ENCODE measurements around the gene C16orf95. TPM values are rescaled to one million over a fixed set of nuclear protein-coding genes. Genes with fewer than 3 reads are reported as not detected.

The C16orf95 gene
- total RNA-seq, 1 donor from 2014 or later = 2.0 TPM

DNA sequence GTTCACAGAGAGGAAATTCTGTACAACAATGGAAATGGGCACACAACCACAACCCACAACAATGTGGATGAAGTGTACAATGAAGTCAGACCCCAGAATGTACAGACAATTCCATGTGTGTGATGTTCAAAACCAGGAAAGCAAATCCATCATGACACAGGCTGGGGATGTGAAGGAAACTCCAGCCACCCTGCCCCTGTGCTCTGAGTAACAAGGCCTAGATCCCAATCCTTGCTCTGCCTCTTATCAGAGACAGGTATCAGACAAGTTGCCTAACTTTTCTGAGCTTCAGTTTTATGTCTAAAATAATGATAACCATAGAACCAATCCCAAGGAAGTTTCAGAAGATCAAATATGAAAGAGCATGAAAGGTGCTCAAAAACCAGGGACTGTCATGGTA is 1.8 kb upstream of the C16orf95 start:
- no peak for DNase-seq (ENCODE audit: low read depth in 2 of 2)

- peak; percentile 61 to 73 for DNase-seq (ENCODE audit: low read depth in 2 of 2)
Measured at GRCh38 chr16:87317750-87318644, 805 bp upstream of the C16orf95 start.

GRCh38 chr16:87316450-87316922 is 706 bp downstream of the C16orf95 start:
- no peak for DNase-seq (ENCODE audit: low read depth in 2 of 2)

DNA sequence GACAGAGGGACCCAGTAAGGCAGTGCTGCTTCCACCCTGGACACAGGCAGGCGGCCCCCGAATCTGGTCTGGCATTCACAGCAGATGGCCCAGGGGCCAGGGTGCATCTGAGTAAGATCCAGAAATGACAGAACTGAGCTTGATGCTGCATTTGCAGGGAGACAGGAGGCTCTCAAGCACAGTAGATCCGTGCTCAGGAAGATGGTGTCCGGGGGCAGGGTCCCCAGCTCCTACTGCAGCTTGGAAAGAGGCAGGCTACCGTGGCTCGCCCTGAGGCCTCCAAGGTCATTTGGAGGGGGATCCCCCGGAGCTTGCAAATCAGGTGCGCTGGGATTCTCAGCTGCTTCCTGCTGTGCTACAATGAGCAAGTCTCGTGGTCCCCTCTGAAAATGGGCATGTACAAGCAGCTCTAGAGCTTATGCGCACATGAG is 2.2 kb downstream of the C16orf95 start:
- DNase-seq (ENCODE audit: low read depth in 2 of 2) = no peak

- no peak for DNase-seq (ENCODE audit: low read depth in 2 of 2)
Measured at GRCh38 chr16:87312008-87312407, 5.2 kb downstream of the C16orf95 start.

GRCh38 chr16:87311387-87311786 is 5.8 kb downstream of the C16orf95 start:
- DNase-seq (ENCODE audit: low read depth in 2 of 2) = no peak

GRCh38 chr16:87310610-87311009 is 6.6 kb downstream of the C16orf95 start:
- DNase-seq (ENCODE audit: low read depth in 2 of 2) = no peak

- no peak for DNase-seq (ENCODE audit: low read depth in 2 of 2)
Measured at GRCh38 chr16:87309620-87310525, 7.3 kb downstream of the C16orf95 start.

GRCh38 chr16:87308826-87309225 is 8.4 kb downstream of the C16orf95 start:
- no peak for DNase-seq (ENCODE audit: low read depth in 2 of 2)

DNA sequence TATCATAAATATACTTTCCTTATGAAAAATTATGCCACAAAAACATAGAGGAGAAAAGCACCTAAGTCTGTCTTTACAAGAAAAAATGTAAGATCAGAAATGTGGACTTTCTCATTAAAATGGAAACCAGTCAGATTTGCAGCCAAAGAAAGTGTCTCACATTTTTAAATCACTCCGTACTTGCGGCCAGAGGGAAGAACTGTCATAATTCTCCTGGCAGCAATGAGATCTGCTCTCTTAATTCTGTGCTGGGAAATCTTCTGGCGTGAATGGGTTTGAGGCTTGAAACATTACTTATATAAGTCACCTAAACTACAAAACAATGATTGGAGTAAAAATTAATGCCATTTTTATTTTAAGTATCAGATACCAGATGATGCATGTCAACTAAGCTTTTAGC is 10.7 kb downstream of the C16orf95 start:
- no peak for DNase-seq (ENCODE audit: low read depth in 2 of 2)

DNA sequence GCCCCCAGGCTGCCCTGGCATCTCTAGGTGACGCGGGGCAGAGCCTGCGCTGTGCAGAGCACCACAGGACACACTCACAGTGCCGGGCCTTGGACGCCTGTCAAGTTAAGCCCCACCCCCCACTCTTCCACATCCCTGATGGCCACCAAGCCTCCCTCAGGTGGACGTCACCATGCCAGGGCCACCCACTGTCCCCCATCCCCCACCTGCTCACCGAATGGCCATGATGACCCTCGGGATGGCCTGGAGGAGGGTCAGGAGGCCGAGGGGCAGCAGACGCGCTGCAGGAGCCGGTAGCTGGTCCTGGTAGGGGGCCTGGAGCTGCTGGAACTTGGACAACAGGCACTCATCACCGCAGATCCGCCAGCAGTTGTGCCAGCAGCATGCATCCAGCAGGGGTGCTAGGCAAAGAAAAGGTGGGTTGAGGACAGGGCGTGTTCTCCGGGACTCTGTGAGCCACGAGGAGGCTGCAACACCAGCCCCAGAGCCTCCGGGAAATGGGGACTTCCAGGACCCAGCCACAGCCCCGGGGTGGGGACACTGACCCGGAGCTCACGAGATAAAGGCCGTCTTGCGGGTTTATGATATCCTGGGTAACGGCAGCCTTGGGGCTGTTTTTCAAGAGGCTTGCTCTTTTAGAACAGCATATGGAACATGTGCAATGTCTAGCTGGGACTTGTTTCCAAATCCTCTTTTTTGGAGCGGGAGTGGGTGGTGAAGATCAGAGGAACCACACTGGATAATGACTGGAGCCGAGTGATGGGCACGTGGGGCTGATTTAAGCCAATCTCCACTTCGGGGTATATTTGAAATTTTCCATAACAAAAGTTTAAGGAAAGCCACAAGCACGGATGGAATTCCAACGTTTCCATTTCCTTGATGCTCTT is 11.4 kb downstream of the C16orf95 start:
- DNase-seq (ENCODE audit: low read depth in 2 of 2) = no peak

- no peak for DNase-seq (ENCODE audit: low read depth in 2 of 2)
Measured at GRCh38 chr16:87304951-87305350, 12.2 kb downstream of the C16orf95 start.

DNA sequence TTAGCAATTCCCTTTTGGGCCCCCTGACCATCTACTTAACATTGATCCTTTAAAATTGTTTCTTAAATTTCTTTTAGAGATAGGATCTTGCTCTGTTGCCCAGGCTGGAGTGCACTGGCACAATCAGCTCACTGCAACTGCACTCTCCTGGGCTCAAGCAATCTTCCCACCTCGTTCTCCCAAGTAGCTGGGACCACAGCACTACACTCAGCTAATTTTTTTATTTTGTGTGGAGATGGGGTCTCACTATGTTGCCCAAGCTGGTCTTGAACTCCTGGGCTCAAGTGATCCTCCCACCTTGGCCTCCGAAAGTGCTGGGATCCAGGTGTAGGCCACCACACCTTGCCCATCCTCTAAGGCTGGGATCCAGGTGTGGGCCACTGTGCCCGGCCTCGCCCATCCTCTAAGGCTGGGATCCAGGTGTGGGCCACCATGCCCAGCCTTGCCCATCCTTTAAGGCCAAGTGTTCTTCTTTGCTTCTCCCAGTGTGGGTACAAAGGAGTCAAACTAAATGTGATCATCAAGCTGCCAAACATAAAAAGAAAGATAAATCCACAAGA is 13.2 kb downstream of the C16orf95 start:
- DNase-seq (ENCODE audit: low read depth in 2 of 2) = no peak

GRCh38 chr16:87303431-87303930 is 13.7 kb downstream of the C16orf95 start:
- DNase-seq (ENCODE audit: low read depth in 2 of 2) = no peak

- no peak for DNase-seq (ENCODE audit: low read depth in 2 of 2)
Measured at GRCh38 chr16:87298857-87299465, 18.2 kb downstream of the C16orf95 start.

DNA sequence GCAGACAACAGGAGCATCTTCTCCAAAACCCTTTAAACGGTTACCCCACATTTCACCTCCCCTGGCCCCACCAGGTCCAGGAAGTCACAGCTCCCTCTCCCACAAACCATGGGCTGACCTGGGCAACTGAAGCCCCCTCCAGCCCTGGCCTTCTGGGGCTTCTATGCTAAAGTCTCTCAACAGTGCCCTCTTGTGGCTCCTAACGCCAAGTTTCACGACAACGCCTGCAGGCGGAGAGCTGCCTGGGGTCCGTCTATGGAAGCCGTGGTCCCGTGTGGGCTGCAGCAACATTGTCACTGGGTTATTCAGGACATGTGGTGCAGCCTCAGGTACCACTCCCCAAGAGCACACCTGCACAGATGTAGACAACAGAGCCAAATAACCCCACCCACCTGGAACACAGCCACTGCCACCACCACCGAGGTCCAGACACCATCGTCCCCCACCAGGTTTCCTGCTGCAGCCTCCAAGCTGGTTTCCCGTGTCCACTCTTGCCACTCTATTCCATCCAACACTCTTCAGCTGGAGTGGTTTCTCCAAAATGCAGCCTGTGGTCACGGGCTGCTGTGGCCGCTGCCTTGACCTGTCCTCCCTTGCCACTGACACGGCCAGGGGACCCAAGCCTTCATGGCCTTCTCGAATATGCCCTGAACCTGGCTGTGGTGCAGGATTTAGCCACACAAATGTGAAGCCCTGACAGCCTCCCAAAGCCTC is 19.1 kb downstream of the C16orf95 start:
- peak; percentile 35 to 61 for DNase-seq (ENCODE audit: low read depth in 2 of 2)

DNA sequence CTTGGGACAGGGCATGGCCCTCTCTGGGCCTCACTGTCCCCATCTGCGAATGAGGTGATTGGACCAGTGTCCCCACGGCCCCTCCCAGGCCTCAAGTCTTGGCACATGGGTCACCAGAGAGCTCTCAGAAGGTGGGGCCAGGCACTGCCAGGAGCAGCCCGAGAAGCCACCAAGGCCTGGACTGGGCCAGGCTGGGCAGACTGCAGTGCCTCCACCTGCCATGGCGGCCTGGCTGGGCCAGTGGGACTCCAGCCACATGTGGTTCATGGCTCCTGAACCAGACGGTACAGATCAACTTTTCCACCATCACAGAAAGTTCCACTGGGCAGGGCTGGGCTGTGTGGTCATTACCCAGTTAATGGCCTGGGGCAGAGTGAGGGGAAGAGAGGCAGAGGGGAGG is 19.8 kb downstream of the C16orf95 start:
- peak in 1 of 2 donors; percentile 19 for DNase-seq (ENCODE audit: low read depth in 2 of 2)

GRCh38 chr16:87295661-87296531 is 21.3 kb downstream of the C16orf95 start:
- no peak for DNase-seq (ENCODE audit: low read depth in 2 of 2)
